Stimulated activated CD8-positive, alpha-beta memory T cell treated with anti-CD3 and anti-CD28 coated beads, Interleukin-4, amount 100 ng/mL, for 1 hour (primary cell): ENCODE measurements around the gene DIP2C.
"Not testable (repeated sequence)": the region's sequence is repeated elsewhere in the genome, so short reads cannot be mapped to it uniquely, and the experiment has no call there.

Experiments used
- DNase-seq, 2 donors: peaks; one replicate each; pipeline ENCODE4 v3.0.0-alpha.2; 2020; ENCODE audit warnings: low read depth in 2 of 2, low spot score in 1 of 2

The DIP2C gene

GRCh38 chr10:484925-485661 lies 204.4 kb downstream of the DIP2C start:
- DNase-seq = no peak

- DNase-seq = no peak
Observed at GRCh38 chr10:484441-484924, 205.0 kb downstream of the DIP2C start.

DNA sequence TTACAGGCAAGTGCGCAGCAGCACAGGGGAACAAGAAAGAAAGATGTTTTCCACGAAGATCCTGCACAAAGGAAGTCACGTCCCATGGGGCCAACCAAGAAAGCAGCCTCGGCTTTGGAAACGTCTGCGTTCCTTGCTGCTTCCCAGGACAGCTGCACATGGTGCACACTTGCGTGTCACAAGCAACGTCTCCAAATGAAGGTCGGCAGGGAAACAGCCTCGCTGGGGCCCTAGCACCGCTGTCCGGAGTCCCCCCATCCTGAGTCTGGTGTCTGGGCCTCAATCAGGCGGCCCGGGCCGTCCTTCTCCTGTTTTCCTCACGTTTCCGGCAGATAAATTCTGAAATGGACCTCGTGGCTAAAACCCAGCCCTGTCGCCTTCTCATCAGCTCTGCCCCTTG lies 206.2 kb downstream of the DIP2C start:
- DNase-seq = no peak

- no peak for DNase-seq
Observed at GRCh38 chr10:482848-483247, 206.6 kb downstream of the DIP2C start.

GRCh38 chr10:482051-482501 lies 207.4 kb downstream of the DIP2C start:
- no peak for DNase-seq

- no peak for DNase-seq
Observed at GRCh38 chr10:481628-482027, 207.8 kb downstream of the DIP2C start.

DNA sequence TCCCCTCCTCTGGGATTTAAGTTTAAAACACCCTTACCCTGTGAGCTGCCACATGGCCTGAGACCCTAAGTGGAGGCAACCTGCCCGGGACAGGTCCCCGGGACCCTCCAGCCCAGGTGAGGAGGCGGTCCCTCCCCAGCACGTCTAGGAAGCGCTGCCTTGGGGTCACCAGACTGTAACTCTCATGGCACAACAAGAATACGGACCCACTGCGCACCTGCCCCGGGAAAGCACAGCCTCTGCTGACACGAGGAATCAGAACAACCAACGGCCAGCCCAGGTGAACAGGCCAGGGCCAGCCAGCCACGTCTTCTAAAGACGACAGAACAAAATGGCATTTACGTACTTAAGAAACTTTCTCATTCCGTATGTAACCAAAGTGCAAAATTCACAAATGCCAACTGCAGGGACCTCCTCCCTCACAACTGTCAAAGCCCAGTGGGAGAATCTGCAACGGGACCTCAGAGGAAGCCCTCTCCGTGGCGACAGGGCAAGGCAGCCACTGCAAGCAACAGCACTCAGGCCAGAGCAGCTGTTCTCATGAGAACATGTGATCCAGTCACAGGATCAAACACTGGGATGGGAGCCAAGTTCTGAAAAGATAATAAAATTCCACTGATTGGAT lies 208.4 kb downstream of the DIP2C start:
- DNase-seq = no peak

GRCh38 chr10:480498-480927 lies 209.0 kb downstream of the DIP2C start:
- DNase-seq = no peak

- not testable (repeated sequence) for DNase-seq
Observed at GRCh38 chr10:479706-480497, 209.6 kb downstream of the DIP2C start.

- no peak for DNase-seq
Observed at GRCh38 chr10:478471-479245, 210.8 kb downstream of the DIP2C start.

- DNase-seq = no peak
Observed at GRCh38 chr10:477620-478019, 211.8 kb downstream of the DIP2C start.

DNA sequence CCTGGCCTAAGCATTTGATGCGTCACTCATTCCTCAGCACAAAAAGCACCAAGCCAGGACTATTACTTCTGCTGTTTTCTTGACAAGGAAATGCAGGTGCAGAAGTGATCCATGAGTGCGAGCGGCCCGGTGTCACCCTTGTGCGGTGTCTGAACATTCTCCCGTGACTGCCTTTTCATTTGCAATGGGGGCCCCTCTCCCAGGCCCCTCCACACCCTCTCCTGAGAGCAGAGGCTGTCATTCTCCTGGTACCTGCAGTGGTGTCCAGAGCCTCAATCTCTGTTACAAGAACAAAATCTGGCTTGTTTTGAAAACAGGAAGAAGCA lies 213.1 kb downstream of the DIP2C start:
- DNase-seq = no peak

DNA sequence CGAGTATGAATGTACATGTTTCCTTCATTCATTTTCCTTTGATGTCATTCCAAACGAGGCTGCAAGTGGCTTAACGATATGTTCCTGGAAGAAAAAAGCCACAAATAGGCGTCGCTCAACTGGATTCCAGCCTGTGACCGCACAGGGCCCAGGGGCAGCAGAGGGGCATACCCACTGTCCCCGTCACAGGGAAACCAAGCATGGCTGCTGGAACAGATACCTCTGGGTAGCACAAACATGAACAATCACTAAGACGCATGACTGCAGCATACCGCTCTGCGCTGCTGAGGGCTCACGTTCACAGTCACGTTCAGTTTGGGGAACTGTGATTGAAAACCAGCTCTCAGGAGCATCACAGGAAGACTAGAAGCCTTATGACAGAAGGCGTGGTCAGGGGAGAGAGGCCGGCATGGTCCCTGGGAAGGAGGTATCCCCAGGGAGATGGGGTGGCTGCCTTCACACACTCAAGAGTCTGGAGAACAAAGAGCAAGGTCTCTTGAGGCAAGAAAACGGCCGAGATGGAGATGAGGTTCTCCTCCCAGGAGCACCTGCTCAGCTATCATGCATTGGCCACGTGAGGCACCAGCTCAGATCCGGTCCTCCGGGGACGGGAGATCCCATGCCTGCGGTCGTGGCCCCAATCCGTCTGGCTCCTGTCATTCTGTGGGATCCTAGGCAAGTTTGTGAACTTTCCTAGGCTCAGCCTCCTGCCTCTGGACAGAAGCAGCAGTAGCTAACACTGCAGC lies 213.6 kb downstream of the DIP2C start:
- DNase-seq = no peak

- no peak for DNase-seq
Observed at GRCh38 chr10:474946-475345, 214.5 kb downstream of the DIP2C start.

- no peak for DNase-seq
Observed at GRCh38 chr10:474406-474805, 215.1 kb downstream of the DIP2C start.

- no peak for DNase-seq
Observed at GRCh38 chr10:472241-472910, 217.1 kb downstream of the DIP2C start.

DNA sequence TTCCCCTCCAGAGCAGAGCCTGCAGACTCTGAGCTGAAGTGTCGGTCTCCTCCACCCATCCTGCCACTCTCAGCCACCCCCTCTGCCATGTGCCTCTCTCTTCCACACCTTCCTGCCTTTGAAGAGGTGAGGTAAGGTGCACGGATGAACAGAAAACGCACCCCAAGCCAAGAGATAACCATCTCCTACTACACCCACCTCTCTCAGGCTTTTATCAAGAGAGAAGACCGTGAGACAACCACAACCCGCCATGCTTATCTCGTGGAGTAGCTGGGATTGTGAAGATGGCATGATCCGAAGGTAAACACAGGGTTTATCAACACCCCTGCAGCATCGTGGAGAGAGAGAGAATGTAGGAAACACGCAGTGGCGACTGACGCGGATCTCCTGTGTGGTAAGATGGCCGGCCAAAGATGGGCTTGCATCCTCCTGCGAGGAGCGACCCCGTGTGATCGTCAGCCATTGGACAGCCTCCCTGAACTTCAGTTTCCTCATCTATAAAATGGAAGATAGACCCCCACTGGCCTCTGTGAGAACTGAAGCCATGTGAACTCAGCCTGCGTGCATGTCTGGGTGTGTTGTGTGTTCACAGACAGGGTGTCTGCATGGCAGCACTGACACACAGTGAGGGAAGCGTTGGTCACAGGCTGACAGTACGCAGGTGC lies 219.0 kb downstream of the DIP2C start:
- DNase-seq = peak in 1 of 2 donors; percentile 15

DNA sequence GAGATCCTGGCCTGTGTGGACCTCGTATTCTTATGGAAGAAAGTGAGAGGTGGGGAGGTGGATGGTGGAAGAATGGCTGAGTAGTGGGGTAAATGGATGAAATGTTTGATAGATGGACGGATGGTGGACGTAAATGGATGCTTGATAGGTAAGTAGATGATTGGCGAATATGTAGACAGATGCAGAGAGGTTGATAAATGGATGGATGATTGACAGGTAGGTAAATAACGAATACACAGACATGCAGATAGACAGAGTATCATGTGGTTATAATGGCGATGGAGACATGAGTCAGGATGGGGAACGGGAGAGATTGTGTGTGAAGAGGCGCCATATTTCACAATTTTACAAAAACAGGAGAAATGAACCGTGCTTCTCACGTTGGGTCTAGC lies 219.5 kb downstream of the DIP2C start:
- no peak for DNase-seq

- no peak for DNase-seq
Observed at GRCh38 chr10:459743-460142, 229.7 kb downstream of the DIP2C start.
